Measurements from ENCODE around the gene GALNT8.
"Not testable (repeated sequence)": the region's sequence is repeated elsewhere in the genome, so short reads cannot be mapped to it uniquely, and the experiment has no call there.

GALNT8 gene

GRCh38 chr12:4719821-4720636, at the start of gene GALNT8:
GALNT8 (plus strand) TSS chr12:4720400; CDS start chr12:4720678, 278 bp downstream.
- DNase-seq (ENCODE audit: low spot score): no peak

- no peak for DNase-seq (ENCODE audit: low spot score)
These were observed 40.5 kb upstream of the GALNT8 start for GRCh38 chr12:4679711-4680110.

- DNase-seq (ENCODE audit: low spot score): no peak
These were observed 38.5 kb upstream of the GALNT8 start for GRCh38 chr12:4681732-4682131.

- no peak for DNase-seq (ENCODE audit: low spot score)
These were observed 34.9 kb upstream of the GALNT8 start for GRCh38 chr12:4685317-4685716.

- no peak for DNase-seq (ENCODE audit: low spot score)
These were observed 29.4 kb upstream of the GALNT8 start for GRCh38 chr12:4690760-4691159.

- DNase-seq (ENCODE audit: low spot score): no peak
These were observed 19.6 kb upstream of the GALNT8 start for GRCh38 chr12:4700621-4701026.

- no peak for DNase-seq (ENCODE audit: low spot score)
These were observed 18.6 kb upstream of the GALNT8 start for GRCh38 chr12:4701395-4702190.

GRCh38 chr12:4703676-4704075, 16.5 kb upstream of the GALNT8 start:
- no peak for DNase-seq (ENCODE audit: low spot score)

- DNase-seq (ENCODE audit: low spot score): no peak
These were observed 14.4 kb upstream of the GALNT8 start for GRCh38 chr12:4705824-4706223.

GRCh38 chr12:4707306-4707705, 12.9 kb upstream of the GALNT8 start:
- DNase-seq (ENCODE audit: low spot score): no peak

- DNase-seq (ENCODE audit: low spot score): no peak
These were observed 10.1 kb upstream of the GALNT8 start for GRCh38 chr12:4710113-4710512.

GRCh38 chr12:4714879-4715278, 5.3 kb upstream of the GALNT8 start:
- no peak for DNase-seq (ENCODE audit: low spot score)

- DNase-seq (ENCODE audit: low spot score): no peak
These were observed 2.4 kb upstream of the GALNT8 start for GRCh38 chr12:4717806-4718205.

- DNase-seq (ENCODE audit: low spot score): no peak
These were observed 416 bp downstream of the GALNT8 start for GRCh38 chr12:4720637-4720995.

- not testable (repeated sequence) for DNase-seq (ENCODE audit: low spot score)
These were observed 1.4 kb downstream of the GALNT8 start for GRCh38 chr12:4721587-4721986.

- DNase-seq (ENCODE audit: low spot score): no peak
These were observed 3.0 kb downstream of the GALNT8 start for GRCh38 chr12:4723226-4723625.

- no peak for DNase-seq (ENCODE audit: low spot score)
These were observed 4.9 kb downstream of the GALNT8 start for GRCh38 chr12:4725057-4725456.

- DNase-seq (ENCODE audit: low spot score): no peak
These were observed 14.6 kb downstream of the GALNT8 start for GRCh38 chr12:4734625-4735340.

- DNase-seq (ENCODE audit: low spot score): no peak
These were observed 15.9 kb downstream of the GALNT8 start for GRCh38 chr12:4736091-4736490.

GRCh38 chr12:4738541-4738940, 18.3 kb downstream of the GALNT8 start:
- no peak for DNase-seq (ENCODE audit: low spot score)

GRCh38 chr12:4742416-4742970, 22.3 kb downstream of the GALNT8 start:
- DNase-seq (ENCODE audit: low spot score): no peak

GRCh38 chr12:4743046-4743445, 22.8 kb downstream of the GALNT8 start:
- DNase-seq (ENCODE audit: low spot score): no peak

All from D341Med (cell line).